ENCODE measurements around the gene SCNN1A.

DNA sequence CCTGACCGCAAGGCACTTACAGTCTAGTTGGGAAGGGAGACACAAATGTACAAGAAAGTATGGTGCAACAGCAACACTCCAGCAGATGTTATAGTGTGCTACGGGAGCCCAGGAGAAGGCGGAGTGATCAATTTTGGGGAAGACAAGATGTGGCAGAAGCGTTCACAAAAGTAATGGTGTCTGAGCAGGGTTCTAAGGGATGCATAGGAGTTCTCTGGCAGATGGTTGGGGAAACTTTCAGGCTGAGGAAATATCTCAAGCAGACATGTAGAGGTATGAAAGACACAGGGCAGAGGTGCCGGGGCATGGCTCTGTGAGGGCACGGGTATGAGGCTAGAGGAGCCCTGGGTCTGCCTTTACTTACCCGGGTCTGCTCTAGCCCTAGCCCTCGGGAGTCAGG lies 28.4 kb downstream of the SCNN1A start:
- TF ChIP-seq, protein P1, sequence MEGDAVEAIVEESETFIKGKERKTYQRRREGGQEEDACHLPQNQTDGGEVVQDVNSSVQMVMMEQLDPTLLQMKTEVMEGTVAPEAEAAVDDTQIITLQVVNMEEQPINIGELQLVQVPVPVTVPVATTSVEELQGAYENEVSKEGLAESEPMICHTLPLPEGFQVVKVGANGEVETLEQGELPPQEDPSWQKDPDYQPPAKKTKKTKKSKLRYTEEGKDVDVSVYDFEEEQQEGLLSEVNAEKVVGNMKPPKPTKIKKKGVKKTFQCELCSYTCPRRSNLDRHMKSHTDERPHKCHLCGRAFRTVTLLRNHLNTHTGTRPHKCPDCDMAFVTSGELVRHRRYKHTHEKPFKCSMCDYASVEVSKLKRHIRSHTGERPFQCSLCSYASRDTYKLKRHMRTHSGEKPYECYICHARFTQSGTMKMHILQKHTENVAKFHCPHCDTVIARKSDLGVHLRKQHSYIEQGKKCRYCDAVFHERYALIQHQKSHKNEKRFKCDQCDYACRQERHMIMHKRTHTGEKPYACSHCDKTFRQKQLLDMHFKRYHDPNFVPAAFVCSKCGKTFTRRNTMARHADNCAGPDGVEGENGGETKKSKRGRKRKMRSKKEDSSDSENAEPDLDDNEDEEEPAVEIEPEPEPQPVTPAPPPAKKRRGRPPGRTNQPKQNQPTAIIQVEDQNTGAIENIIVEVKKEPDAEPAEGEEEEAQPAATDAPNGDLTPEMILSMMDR (IDR thresholded peaks at IDR 0.05; ENCODE audit: low read length) = no peak
- TF ChIP-seq EZH2 (optimal IDR thresholded peaks at IDR 0.05; ENCODE audit: low read depth, low read length) (no peak), EZH2phosphoT487 (IDR thresholded peaks at IDR 0.05; ENCODE audit: low read length) (no peak)

Data from MM.1S (cell line).